K562 (cell line): ENCODE measurements around the gene CARM1. TPM values are rescaled to one million over a fixed set of nuclear protein-coding genes. Genes with fewer than 3 reads are reported as not detected.

ENCODE experiments used
- ARID1B ChIP-seq: fragments of 450-650 bp; IDR thresholded peaks from 2 replicates; pipeline ENCODE4 v1.6.1; 2016; ENCODE audit warnings: antibody characterized with exemption, mild to moderate bottlenecking, inconsistent platforms
- ATF6 ChIP-seq: sonication (generic); formaldehyde crosslinking; IDR thresholded peaks from 2 replicates; pipeline ENCODE4 v1.4.0; 2020; ENCODE audit warnings: mild to moderate bottlenecking, missing genetic modification reagents
- BACH1 ChIP-seq: fragments of 200-800 bp; sonication (Bioruptor generic); IDR thresholded peaks from 2 replicates; pipeline ENCODE4 v1.6.1; 2016; ENCODE audit warnings: missing genetic modification characterization, missing compliant biosample characterization
- CREB5 ChIP-seq: fragments of 250-450 bp; sonication (Bioruptor Pico); IDR thresholded peaks from 2 replicates; pipeline ENCODE4 v1.5.0; 2020; ENCODE audit warnings: mild to moderate bottlenecking
- DIDO1 ChIP-seq: fragments of 450-650 bp; IDR thresholded peaks from 2 replicates; pipeline ENCODE4 v1.6.1; 2016; ENCODE audit warnings: low read depth, missing biosample characterization, missing genetic modification characterization
- EGR1 ChIP-seq: fragments of 450-650 bp; conservative IDR thresholded peaks from 2 replicates; pipeline ENCODE4 v1.6.1; 2017; ENCODE audit warnings: mild to moderate bottlenecking
- ELF1 ChIP-seq: fragments of 200-800 bp; sonication (Bioruptor generic); IDR thresholded peaks from 2 replicates; pipeline ENCODE4 v1.6.1; 2016; ENCODE audit warnings: missing genetic modification characterization, missing compliant biosample characterization
- EP400 ChIP-seq: fragments of 450-650 bp; IDR thresholded peaks from 2 replicates; pipeline ENCODE4 v1.6.1; 2017; ENCODE audit warnings: antibody characterized with exemption, mild to moderate bottlenecking, moderate library complexity
- ERF ChIP-seq: fragments of 450-650 bp; formaldehyde crosslinking; IDR thresholded peaks from 2 replicates; pipeline ENCODE4 v1.4.0; 2020; ENCODE audit warnings: mild to moderate bottlenecking, mixed read lengths
- MYBL2 ChIP-seq, 2 experiments: fragments of 450-650 bp in 1 of 2; sonication (generic) in 1 of 2; formaldehyde crosslinking in 1 of 2; IDR thresholded peaks; 2 replicates each; pipeline versions ENCODE4 v1.6.1 to v1.8.1; 2017 to 2022; ENCODE audit warnings: borderline replicate concordance in 1 of 2, inconsistent platforms in 1 of 2, low read depth in 1 of 2, mild to moderate bottlenecking in 1 of 2, missing genetic modification reagents in 1 of 2, moderate library complexity in 1 of 2
- PTTG1 ChIP-seq: fragments of 450-650 bp; IDR thresholded peaks from 2 replicates; pipeline ENCODE4 v1.6.1; 2016; ENCODE audit warnings: low read depth, mild to moderate bottlenecking, missing genetic modification characterization, missing compliant biosample characterization
- RBM15 ChIP-seq: fragments of 200-400 bp; formaldehyde crosslinking; IDR thresholded peaks from 2 replicates; pipeline ENCODE4 v1.6.1; 2018; ENCODE audit warnings: mild to moderate bottlenecking, low read length, moderate library complexity; ENCODE audit not compliant: insufficient read depth
- RHOXF2B ChIP-seq: fragments of 250-450 bp; sonication (Bioruptor Pico); conservative IDR thresholded peaks from 2 replicates; pipeline ENCODE4 v1.5.1; 2021
- TEAD2 ChIP-seq: fragments of 450-650 bp; IDR thresholded peaks from 2 replicates; pipeline ENCODE4 v1.6.1; 2016; ENCODE audit warnings: missing genetic modification characterization, control low read depth, missing compliant biosample characterization
- ZBTB17 ChIP-seq: fragments of 450-650 bp; formaldehyde crosslinking; IDR thresholded peaks from 2 replicates; pipeline ENCODE4 v1.4.0; 2020; ENCODE audit warnings: mild to moderate bottlenecking
- ZNF12 ChIP-seq: sonication (generic); formaldehyde crosslinking; IDR thresholded peaks from 2 replicates; pipeline ENCODE4 v1.4.0; 2020; ENCODE audit warnings: mild to moderate bottlenecking, missing genetic modification reagents
- ZNF146 ChIP-seq: IDR thresholded peaks from one replicate; pipeline ENCODE4 v1.6.1; 2018; ENCODE audit warnings: missing compliant biosample characterization; ENCODE audit not compliant: unreplicated experiment
- ZNF212 ChIP-seq: fragments of 450-650 bp; formaldehyde crosslinking; IDR thresholded peaks from 2 replicates; pipeline ENCODE4 v1.4.0; 2020; ENCODE audit warnings: mild to moderate bottlenecking
- ZNF696 ChIP-seq: fragments of 250-450 bp; sonication (Bioruptor Pico); conservative IDR thresholded peaks from 2 replicates; pipeline ENCODE4 v1.4.0; 2020; ENCODE audit warnings: mild to moderate bottlenecking, moderate library complexity
- ZNF778 ChIP-seq: fragments of 450-650 bp; formaldehyde crosslinking; IDR thresholded peaks from 2 replicates; pipeline ENCODE4 v1.4.0; 2020; ENCODE audit warnings: mild to moderate bottlenecking, moderate library complexity
- polyA plus RNA-seq, 8 experiments: library from polyadenylated mRNA; depleted of rRNA in 4 of 8; stranded (reverse) in 5 of 8; unstranded in 3 of 8; fragments of >200 nt; fragmentation: Nextera tagmentation in 2 of 8; fragmentation: Illumina TruSeq in 1 of 8; extraction: Ambion mirVana in 2 of 8; extraction: Trizol in 1 of 8; gene quantifications; 2 replicates each; pipeline versions ENCODE4 v1.2.1 to v1.2.3, GENCODE V29; 2011 to 2014; ENCODE audit warnings: inconsistent platforms in 1 of 8, missing spikeins in 1 of 8
- total RNA-seq, 7 experiments: library from RNA; depleted of rRNA in 6 of 7; stranded (reverse); fragments of >200 nt in 6 of 7; fragmentation: Illumina TruSeq in 2 of 7; extraction: Trizol in 2 of 7; gene quantifications; 2 replicates each; pipeline versions ENCODE4 v1.2.1 to v1.2.3, GENCODE V29; 2011 to 2021; ENCODE audit warnings: low replicate concordance in 1 of 7
- TF ChIP-seq, protein P1 (sequence below): sonication (generic); formaldehyde crosslinking; IDR thresholded peaks from 2 replicates; pipeline ENCODE4 v1.8.1; 2022; ENCODE audit warnings: missing genetic modification reagents
- TF ChIP-seq, protein P2 (sequence below): sonication (generic); formaldehyde crosslinking; IDR thresholded peaks from 2 replicates; pipeline ENCODE4 v1.5.0; 2020; ENCODE audit warnings: missing genetic modification reagents

CARM1 gene
- total and polyA plus RNA-seq, 9 of the 15 experiments (the other 6 are each of a cell fraction or from before 2014, with no cell fraction given), result 0.36 to 86.0 (median 29.7) TPM

GRCh38 chr19:10863107-10863717 lies 8.1 kb upstream of the CARM1 start (continued):
- TF ChIP-seq, protein P1, sequence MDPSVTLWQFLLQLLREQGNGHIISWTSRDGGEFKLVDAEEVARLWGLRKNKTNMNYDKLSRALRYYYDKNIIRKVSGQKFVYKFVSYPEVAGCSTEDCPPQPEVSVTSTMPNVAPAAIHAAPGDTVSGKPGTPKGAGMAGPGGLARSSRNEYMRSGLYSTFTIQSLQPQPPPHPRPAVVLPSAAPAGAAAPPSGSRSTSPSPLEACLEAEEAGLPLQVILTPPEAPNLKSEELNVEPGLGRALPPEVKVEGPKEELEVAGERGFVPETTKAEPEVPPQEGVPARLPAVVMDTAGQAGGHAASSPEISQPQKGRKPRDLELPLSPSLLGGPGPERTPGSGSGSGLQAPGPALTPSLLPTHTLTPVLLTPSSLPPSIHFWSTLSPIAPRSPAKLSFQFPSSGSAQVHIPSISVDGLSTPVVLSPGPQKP (CRISPR knock-in tag), result no peak
- no peak for TF ChIP-seq BACH1 (tag)
- TF ChIP-seq EGR1, result no peak
- no peak for TF ChIP-seq ZBTB17 (CRISPR knock-in tag)
- TF ChIP-seq ZNF778 (CRISPR knock-in tag), result no peak
- TF ChIP-seq PTTG1 (tag), result 0 out of 2 replicates have a peak, but pooled peaks have one; percentile 38
- TF ChIP-seq RHOXF2B (CRISPR knock-in tag), result no peak
- TF ChIP-seq, protein P2, sequence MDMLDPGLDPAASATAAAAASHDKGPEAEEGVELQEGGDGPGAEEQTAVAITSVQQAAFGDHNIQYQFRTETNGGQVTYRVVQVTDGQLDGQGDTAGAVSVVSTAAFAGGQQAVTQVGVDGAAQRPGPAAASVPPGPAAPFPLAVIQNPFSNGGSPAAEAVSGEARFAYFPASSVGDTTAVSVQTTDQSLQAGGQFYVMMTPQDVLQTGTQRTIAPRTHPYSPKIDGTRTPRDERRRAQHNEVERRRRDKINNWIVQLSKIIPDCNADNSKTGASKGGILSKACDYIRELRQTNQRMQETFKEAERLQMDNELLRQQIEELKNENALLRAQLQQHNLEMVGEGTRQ (CRISPR knock-in tag), result no peak
- TF ChIP-seq ELF1, result 0 out of 2 replicates have a peak, but pooled peaks have one; percentile 30
- TF ChIP-seq DIDO1 (tag), result no peak
- TF ChIP-seq ZNF212 (CRISPR knock-in tag), result no peak
- TF ChIP-seq ERF (CRISPR knock-in tag), result no peak
- TF ChIP-seq MYBL2 (IDR thresholded peaks at IDR 0.05; ENCODE audit: low read depth), result no peak
- no peak for TF ChIP-seq MYBL2 (CRISPR knock-in tag; IDR thresholded peaks at IDR 0.05; ENCODE audit: borderline replicate concordance)
- peak; percentile 57; the same call in 1 of the 2 replicates for TF ChIP-seq EP400
- no peak for TF ChIP-seq RBM15
- TF ChIP-seq ZNF146 (CRISPR knock-in tag), result no peak
- TF ChIP-seq TEAD2 (tag), result no peak
- TF ChIP-seq ATF6 (CRISPR knock-in tag), result no peak
- no peak for TF ChIP-seq CREB5 (CRISPR knock-in tag)
- TF ChIP-seq ZNF696, result no peak
- peak; percentile 38; the same call in 1 of the 2 replicates for TF ChIP-seq ARID1B
- TF ChIP-seq ZNF12, result no peak
